PFSK-1 (cell line): ENCODE measurements around the gene TBRG4.

Source experiments
- FOXP2 ChIP-seq: optimal IDR thresholded peaks from 2 replicates; pipeline ENCODE3; 2011; ENCODE audit warnings: borderline replicate concordance, control low read depth, inconsistent platforms; ENCODE audit not compliant: insufficient read depth; ENCODE audit errors: extremely low read length, extremely low read depth
- POLR2AphosphoS5 ChIP-seq: IDR thresholded peaks from 2 replicates; pipeline ENCODE4 v1.6.1; 2012; ENCODE audit warnings: low read depth, mild to moderate bottlenecking, control low read depth, low read length, moderate library complexity
- REST ChIP-seq, 2 experiments: IDR thresholded peaks; 2 replicates each; pipeline versions ENCODE4 v1.6.1 to v1.8.0; 2011 to 2012; ENCODE audit warnings: low read depth in 2 of 2, low read length in 2 of 2, control low read depth in 1 of 2, inconsistent platforms in 1 of 2, mild to moderate bottlenecking in 1 of 2, moderate library complexity in 1 of 2; ENCODE audit not compliant: insufficient read depth in 1 of 2
- SIN3A ChIP-seq: IDR thresholded peaks from 2 replicates; pipeline ENCODE4 v1.6.1; 2012; ENCODE audit warnings: mild to moderate bottlenecking, low read length, moderate library complexity, borderline replicate concordance; ENCODE audit not compliant: insufficient read depth
- TAF1 ChIP-seq: IDR thresholded peaks from 2 replicates; pipeline ENCODE4 v1.6.1; 2012; ENCODE audit warnings: low read length, control low read depth, borderline replicate concordance; ENCODE audit not compliant: insufficient read depth

Gene TBRG4

GRCh38 chr7:45107356-45107755, 4.1 kb downstream of the TBRG4 start:
- no peak for TF ChIP-seq SIN3A
- TF ChIP-seq FOXP2 = no peak
- TF ChIP-seq POLR2AphosphoS5 = no peak
- no peak for TF ChIP-seq REST (IDR thresholded peaks at IDR 0.05; ENCODE audit: insufficient read depth in 1 of 2, low read depth in 2 of 2, low read length in 2 of 2)
- no peak for TF ChIP-seq TAF1

GRCh38 chr7:45106820-45107219, 4.7 kb downstream of the TBRG4 start:
- TF ChIP-seq TAF1 = no peak
- no peak for TF ChIP-seq REST (IDR thresholded peaks at IDR 0.05; ENCODE audit: insufficient read depth in 1 of 2, low read depth in 2 of 2, low read length in 2 of 2)
- no peak for TF ChIP-seq POLR2AphosphoS5
- TF ChIP-seq FOXP2 = no peak
- TF ChIP-seq SIN3A = no peak

GRCh38 chr7:45105588-45106188, 5.8 kb downstream of the TBRG4 start:
- TF ChIP-seq FOXP2 (no peak), REST (IDR thresholded peaks at IDR 0.05; ENCODE audit: insufficient read depth in 1 of 2, low read depth in 2 of 2, low read length in 2 of 2) (no peak), TAF1 (no peak), POLR2AphosphoS5 (no peak), SIN3A (no peak)

- no peak for TF ChIP-seq TAF1
- no peak for TF ChIP-seq FOXP2
- no peak for TF ChIP-seq SIN3A
- no peak for TF ChIP-seq POLR2AphosphoS5
- TF ChIP-seq REST (IDR thresholded peaks at IDR 0.05; ENCODE audit: insufficient read depth in 1 of 2, low read depth in 2 of 2, low read length in 2 of 2) = no peak
These were observed 6.5 kb downstream of the TBRG4 start for GRCh38 chr7:45104844-45105587.
